ENCODE data around the gene CSRP2. TPM values are rescaled to one million over a fixed set of nuclear protein-coding genes. Genes with fewer than 3 reads are reported as not detected.

Gene CSRP2
- total RNA-seq, 1 experiment from 2014 or later, result 36.1 TPM

DNA sequence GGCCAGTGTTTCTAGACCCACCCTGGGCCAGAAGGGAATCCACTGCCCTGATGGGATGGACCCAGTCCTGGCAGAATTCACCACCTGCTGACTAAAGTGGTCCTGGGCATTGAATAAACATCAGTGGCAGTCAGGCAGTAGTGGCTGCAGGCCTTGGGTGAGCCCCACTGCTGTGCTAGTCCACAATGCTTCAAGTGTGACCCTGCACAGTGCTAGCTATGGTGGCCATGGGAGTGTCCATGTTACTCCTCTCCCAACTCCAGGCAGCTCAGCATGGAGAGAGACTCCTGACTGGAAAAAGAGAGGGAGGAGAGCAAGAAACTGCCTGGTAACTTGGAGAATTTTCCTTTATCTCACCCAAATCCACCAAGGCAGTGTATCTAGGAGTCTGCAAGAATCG lies 17.5 kb upstream of the CSRP2 start:
- Histone ChIP-seq H3K4me3 (replicated peaks in 1 of 2; ENCODE audit: low read depth in 1 of 2, low read length in 2 of 2) (no peak overlapping the region), H3K9me2 (ENCODE audit: insufficient read depth) (no peaks in the 10 kb centered on the region), H3K27ac (ENCODE audit: low read depth, low read length) (no peak overlapping the region), H3K9ac (ENCODE audit: low read length) (no peak overlapping the region), H3K36me3 (ENCODE audit: control insufficient read depth in 1 of 2, insufficient read depth in 2 of 2, low read length in 2 of 2) (no peaks in the 10 kb centered on the region), H3K9me3 (ENCODE audit: control insufficient read depth in 1 of 2, insufficient read depth in 1 of 2, low read depth in 1 of 2, low read length in 2 of 2) (no peaks in the 10 kb centered on the region), H3K27me3 (ENCODE audit: insufficient read depth, low read length) (no peaks in the 10 kb centered on the region), H2AFZ (ENCODE audit: low read depth, low read length, poor library complexity, severe bottlenecking) (no peak overlapping the region), H3K4me2 (ENCODE audit: low read length) (no peak overlapping the region), H3K79me2 (ENCODE audit: insufficient read depth, low read length) (no peaks in the 10 kb centered on the region), H3K4me1 (ENCODE audit: control insufficient read depth in 1 of 2, insufficient read depth in 2 of 2, low read length in 2 of 2) (no peaks in the 10 kb centered on the region), H4K20me1 (ENCODE audit: insufficient read depth) (no peaks in the 10 kb centered on the region)
- CTCF ChIA-PET, result no interaction called here
- no TSS peak for BruUV-seq (replicated peaks)
- DNase-seq (ENCODE audit: low read depth, low spot score), result no peak
- intact Hi-C loops (cut with micrococcal nuclease), result no loop called here
- no peak for ATAC-seq
- no peak for TF ChIP-seq YY1 (IDR thresholded peaks at IDR 0.05; ENCODE audit: extremely low read depth, insufficient replicate concordance, low read depth, low read length)
- RAD21 ChIA-PET (ENCODE audit: low non-redundant PET in 1 of 2, low total read pairs in 2 of 2, uncharacterized antibody in 2 of 2, unreplicated experiment in 2 of 2), result no interaction called here
- POLR2A ChIA-PET, result no interaction called here

- H3K4me1 ChIP-seq (ENCODE audit: control insufficient read depth in 1 of 2, insufficient read depth in 2 of 2, low read length in 2 of 2), result peaks cover 0 to 2% of the 10 kb centered on the region in 2 experiments; a peak in 3 of 4 replicates
- ChIA-PET POLR2A (no interaction called here), CTCF (no interaction called here), RAD21 (ENCODE audit: low non-redundant PET in 1 of 2, low total read pairs in 2 of 2, uncharacterized antibody in 2 of 2, unreplicated experiment in 2 of 2) (no interaction called here)
- H3K9ac ChIP-seq (ENCODE audit: low read length), result no peak overlapping the region
- no peak for ATAC-seq
- H3K79me2 ChIP-seq (ENCODE audit: insufficient read depth, low read length), result no peaks in the 10 kb centered on the region
- no peaks in the 10 kb centered on the region for H3K36me3 ChIP-seq (ENCODE audit: control insufficient read depth in 1 of 2, insufficient read depth in 2 of 2, low read length in 2 of 2)
- no peaks in the 10 kb centered on the region for H4K20me1 ChIP-seq (ENCODE audit: insufficient read depth)
- BruUV-seq (replicated peaks), result no TSS peak
- H3K27ac ChIP-seq (ENCODE audit: low read depth, low read length), result no peak overlapping the region
- no peak for DNase-seq (ENCODE audit: low read depth, low spot score)
- H3K4me3 ChIP-seq (replicated peaks in 1 of 2; ENCODE audit: low read depth in 1 of 2, low read length in 2 of 2), result no peak overlapping the region
- no peak overlapping the region for H2AFZ ChIP-seq (ENCODE audit: low read depth, low read length, poor library complexity, severe bottlenecking)
- intact Hi-C loops (cut with micrococcal nuclease), result no loop called here
- H3K9me3 ChIP-seq (ENCODE audit: control insufficient read depth in 1 of 2, insufficient read depth in 1 of 2, low read depth in 1 of 2, low read length in 2 of 2), result no peaks in the 10 kb centered on the region
- H3K9me2 ChIP-seq (ENCODE audit: insufficient read depth), result no peaks in the 10 kb centered on the region
- no peaks in the 10 kb centered on the region for H3K27me3 ChIP-seq (ENCODE audit: insufficient read depth, low read length)
- no peak overlapping the region for H3K4me2 ChIP-seq (ENCODE audit: low read length)
- TF ChIP-seq SIN3A (IDR thresholded peaks at IDR 0.05; ENCODE audit: low read depth) (no peak), YY1 (IDR thresholded peaks at IDR 0.05; ENCODE audit: extremely low read depth, insufficient replicate concordance, low read depth, low read length) (no peak), TCF7L2 (IDR thresholded peaks at IDR 0.05; ENCODE audit: borderline replicate concordance, extremely low read depth, insufficient read depth, insufficient read length) (no peak), ZFX (IDR thresholded peaks at IDR 0.05) (no peak), CBX3 (IDR thresholded peaks at IDR 0.05; ENCODE audit: low read depth) (no peak), ZNF274 (IDR thresholded peaks at IDR 0.05; ENCODE audit: low read depth, low read length) (no peak), SRF (IDR thresholded peaks at IDR 0.05; ENCODE audit: low read depth) (no peak), POLR2AphosphoS5 (IDR thresholded peaks at IDR 0.05; ENCODE audit: low read depth, low read length) (no peak), SP1 (IDR thresholded peaks at IDR 0.05; ENCODE audit: low read depth) (no peak), EZH2phosphoT487 (IDR thresholded peaks at IDR 0.05; ENCODE audit: borderline replicate concordance) (no peak), JUND (IDR thresholded peaks at IDR 0.05) (no peak), CTCF (IDR thresholded peaks at IDR 0.05 in 2 of 3, conservative IDR thresholded peaks at IDR 0.05 in 1 of 3; ENCODE audit: borderline replicate concordance in 1 of 3, insufficient read depth in 1 of 3, low read depth in 2 of 3, low read length in 2 of 3) (no peak), EGR1 (IDR thresholded peaks at IDR 0.05; ENCODE audit: low read depth) (no peak), REST (IDR thresholded peaks at IDR 0.05; ENCODE audit: low read depth) (no peak), POLR2A (IDR thresholded peaks at IDR 0.05; ENCODE audit: borderline replicate concordance, extremely low read depth, insufficient read depth, insufficient read length) (no peak)
- TF ChIP-seq, protein P1, sequence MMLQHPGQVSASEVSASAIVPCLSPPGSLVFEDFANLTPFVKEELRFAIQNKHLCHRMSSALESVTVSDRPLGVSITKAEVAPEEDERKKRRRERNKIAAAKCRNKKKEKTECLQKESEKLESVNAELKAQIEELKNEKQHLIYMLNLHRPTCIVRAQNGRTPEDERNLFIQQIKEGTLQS (IDR thresholded peaks at IDR 0.05), result no peak
- TF ChIP-seq, protein P2, sequence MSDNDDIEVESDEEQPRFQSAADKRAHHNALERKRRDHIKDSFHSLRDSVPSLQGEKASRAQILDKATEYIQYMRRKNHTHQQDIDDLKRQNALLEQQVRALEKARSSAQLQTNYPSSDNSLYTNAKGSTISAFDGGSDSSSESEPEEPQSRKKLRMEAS (IDR thresholded peaks at IDR 0.05), result no peak
These were observed 17.0 kb upstream of the CSRP2 start for GRCh38 chr12:76895796-76896195.

Data from HCT116 (cell line).